DMS153 (cell line): Measurements from ENCODE around the gene KDM4B.
A peak's percentile ranks its signal among the peaks of the same experiment; 100 is the strongest.
"Not testable (repeated sequence)": the region's sequence is repeated elsewhere in the genome, so short reads cannot be mapped to it uniquely, and the experiment has no call there.

Experiments used
- DNase-seq: peaks from one replicate; lab custom pipeline; 2025; lab: John Stamatoyannopoulos, UW

KDM4B gene

DNA sequence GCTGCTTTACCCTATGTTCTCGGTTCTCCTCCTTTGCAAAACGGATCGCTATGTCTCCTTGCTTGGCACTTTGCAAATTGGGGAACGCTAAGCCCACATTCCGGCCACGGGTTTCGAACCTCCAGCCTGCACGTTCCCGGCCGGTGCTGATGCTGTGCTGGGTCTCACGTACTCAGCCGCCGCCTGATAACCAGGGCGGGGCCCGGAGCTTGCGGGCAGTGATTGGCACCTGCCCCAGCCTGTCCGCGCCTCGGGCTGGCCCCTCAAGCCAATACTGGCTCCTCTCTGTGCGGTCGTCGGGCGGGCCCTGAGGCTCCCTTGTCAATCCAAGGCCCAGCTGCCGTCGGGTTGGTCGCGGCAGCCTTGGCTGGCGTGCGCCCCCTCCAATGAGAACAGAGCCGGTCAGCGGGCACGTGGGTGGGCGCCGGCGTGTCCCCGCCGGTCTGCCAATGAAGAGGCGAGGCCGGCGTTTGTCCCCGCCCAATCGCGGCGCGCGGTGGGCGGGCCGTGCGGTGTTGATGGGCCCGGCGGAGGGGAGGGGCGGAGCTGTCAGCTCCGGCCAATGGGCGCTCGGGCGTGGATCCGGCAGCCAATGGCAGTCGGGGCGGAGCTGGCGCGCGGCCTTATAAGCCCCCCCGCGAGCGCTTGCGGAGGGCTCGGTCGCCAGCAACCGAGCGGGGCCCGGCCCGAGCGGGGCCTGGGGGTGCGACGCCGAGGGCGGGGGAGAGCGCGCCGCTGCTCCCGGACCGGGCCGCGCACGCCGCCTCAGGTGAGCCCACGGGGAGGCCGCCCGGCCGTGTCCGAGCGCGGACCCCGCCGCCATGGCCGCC lies at the start of gene KDM4B:
KDM4B (plus strand) TSS at position 652 of the 830 bp plus-strand sequence. CDS start 63,778 bp downstream, outside the sequence.
- peak; percentile 99 for DNase-seq

DNA sequence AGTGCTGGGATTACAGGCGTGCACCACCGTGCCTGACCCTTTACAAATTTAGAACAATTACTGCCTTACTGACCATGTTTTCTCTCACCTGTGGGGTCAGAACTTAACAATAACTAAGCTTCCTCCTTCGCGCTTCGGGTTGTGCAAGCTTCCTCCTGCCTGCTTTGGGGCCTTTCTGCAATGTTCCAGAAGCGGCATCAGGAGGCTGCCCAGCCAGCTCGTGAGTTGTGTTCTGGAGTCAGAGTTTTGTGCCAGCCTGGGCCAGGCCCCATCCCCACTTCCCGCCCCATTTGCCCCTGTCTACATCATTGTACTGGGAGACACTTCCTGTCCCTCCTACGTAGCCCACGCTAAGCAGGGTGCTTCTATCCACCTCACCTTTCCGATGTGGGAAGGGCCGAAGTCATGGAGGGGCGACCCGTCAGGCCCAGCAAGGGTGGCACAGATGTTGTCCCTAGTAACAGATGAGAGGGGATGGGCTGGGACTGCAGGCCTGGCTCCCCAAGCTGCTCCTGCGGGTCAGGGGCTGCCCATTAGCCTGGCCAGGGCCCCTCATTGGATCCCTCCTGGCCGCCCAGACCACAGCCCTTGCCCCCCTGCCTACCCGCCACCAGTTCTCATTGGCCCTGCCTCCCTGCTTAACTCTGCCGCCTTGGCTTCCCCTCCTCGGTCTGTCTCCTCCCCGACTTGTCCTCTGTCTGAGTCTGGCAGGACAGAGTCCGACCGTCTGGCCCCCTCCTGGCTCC lies 46.2 kb upstream of the KDM4B start:
- DNase-seq, result no peak

DNA sequence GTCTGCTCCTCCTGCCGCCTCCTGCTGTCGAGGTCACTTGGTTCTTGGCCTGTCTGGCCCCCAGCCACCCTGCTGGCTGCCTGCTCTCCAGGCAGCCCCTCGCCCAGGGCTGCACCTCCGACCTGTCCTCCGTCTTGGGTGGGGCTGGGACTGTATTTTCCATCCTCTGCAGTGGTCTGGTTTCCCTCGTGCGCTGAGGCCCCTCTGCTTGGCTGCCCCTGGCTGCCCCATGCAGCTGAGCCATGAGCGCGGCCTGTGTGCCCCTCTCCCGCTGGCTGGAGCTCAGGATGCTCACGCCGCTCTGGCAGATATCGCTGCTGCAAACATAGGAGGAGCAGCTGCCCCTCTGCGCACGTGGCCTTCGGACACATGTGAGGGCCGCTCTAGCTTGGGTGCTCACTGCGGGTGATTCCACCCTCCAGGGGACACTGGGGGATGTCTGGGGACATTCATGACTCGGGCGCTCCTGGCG lies 45.6 kb upstream of the KDM4B start:
- DNase-seq, result no peak

DNA sequence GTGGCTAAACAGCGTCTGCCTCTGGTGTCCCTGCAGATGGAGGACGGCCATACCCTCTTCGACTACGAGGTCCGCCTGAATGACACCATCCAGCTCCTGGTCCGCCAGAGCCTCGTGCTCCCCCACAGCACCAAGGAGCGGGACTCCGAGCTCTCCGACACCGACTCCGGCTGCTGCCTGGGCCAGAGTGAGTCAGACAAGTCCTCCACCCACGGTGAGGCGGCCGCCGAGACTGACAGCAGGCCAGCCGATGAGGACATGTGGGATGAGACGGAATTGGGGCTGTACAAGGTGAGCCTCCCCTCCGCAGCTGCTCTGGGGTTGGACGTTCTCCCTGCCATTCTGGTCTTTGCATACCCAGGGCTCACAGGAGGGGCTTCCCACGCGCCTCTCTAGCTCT lies 39.7 kb upstream of the KDM4B start:
- no peak for DNase-seq

DNA sequence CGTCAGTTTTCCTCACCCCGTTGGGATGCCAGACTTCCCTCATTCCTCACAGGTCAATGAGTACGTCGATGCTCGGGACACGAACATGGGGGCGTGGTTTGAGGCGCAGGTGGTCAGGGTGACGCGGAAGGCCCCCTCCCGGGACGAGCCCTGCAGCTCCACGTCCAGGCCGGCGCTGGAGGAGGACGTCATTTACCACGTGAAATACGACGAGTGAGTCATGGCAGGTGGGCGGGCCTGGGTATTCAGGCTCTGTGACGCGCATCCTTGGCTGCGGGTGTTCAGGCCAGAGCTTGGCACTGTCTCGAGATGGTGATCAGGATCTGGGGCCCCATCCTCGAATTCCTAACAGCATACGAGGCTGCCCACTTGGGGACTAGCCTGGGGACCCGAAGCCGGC lies 38.2 kb upstream of the KDM4B start:
- DNase-seq, result no peak

DNA sequence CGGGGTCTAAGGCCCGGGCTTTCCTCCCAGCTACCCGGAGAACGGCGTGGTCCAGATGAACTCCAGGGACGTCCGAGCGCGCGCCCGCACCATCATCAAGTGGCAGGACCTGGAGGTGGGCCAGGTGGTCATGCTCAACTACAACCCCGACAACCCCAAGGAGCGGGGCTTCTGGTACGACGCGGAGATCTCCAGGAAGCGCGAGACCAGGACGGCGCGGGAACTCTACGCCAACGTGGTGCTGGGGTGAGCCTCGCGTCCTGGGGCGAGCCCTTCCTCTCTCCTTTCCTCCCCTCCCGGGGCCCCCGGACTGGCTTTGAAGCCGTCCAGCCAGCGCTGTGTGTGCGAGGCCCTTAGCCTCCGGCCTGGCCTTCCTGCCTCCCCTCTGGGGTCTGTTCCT lies 36.2 kb upstream of the KDM4B start:
- no peak for DNase-seq

DNA sequence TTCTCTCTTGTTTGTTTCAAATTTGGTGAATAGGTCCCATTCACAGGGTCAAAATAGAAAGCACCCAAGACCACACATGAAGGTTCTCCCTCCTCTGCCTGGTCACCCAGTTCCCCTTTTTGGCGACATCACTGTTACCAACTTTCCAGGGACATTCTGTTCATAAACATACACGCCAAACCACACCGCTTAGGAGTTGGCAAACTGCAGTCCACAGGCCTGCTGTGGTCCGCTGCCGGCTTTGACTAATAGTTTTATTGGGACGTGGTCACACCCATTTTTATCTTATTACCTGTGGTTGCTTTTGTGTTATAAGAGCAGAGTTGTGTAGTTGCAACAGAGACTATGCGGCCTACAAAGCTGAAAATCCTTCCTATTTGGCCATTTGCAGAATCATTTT lies 35.4 kb upstream of the KDM4B start:
- DNase-seq, result no peak

DNA sequence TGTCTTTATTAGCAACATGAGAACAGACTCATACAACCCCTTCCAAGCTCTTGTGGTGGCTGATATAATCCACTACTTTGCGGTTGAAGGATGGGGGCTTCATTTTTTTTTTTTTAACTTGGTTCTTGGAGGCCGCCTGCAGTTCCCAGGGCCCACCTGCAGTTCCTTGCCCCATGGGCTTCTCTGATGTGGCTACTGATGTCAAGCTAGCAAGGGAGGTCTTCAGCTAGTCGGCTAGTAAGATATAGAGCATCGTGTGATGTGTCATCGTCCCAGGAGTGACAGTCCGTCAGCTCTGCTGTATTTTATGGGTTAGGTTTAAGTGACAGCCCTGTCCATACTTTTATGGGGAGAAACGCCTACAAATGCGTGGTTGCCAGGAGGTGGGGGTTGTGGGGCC lies 33.5 kb upstream of the KDM4B start:
- no peak for DNase-seq

DNA sequence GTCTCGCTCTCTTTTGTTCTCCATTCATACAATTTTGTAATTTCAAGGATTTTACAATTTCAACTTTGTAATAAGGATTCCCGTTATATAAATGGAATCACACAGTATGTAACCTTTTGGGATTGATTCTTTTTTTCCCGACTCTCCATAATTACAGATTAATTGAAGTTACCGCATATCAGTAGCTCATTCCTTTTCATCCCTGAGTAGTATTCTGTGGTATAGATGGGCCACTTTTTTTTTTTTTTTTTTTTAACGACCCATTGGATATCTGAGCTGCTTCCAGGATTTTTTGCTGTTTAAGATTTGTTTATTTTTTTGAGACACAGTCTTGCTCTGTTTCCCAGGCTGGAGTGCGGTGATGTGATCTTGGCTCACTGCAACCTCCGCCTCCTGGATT lies 31.9 kb upstream of the KDM4B start:
- no peak for DNase-seq

DNA sequence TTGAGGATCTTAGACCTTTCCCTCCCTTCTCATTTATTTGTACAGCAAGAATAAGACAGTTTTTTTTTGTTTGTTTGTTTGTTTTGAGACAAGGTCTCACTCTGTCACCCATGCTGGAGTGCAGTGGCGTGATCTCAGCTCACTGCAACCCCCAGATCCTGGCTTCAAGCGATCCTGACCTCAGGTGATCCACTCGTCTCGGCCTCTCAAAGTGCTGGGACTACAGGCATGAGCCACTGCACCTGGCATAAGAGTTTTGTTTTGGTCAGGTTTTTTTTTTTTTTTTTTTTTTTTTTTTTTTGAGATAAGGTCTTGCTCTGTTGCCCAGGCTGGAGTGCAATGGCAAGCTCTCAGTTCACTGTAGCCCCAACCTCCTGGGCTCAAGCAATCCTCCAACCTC lies 30.5 kb upstream of the KDM4B start:
- DNase-seq, result not testable (repeated sequence)

DNA sequence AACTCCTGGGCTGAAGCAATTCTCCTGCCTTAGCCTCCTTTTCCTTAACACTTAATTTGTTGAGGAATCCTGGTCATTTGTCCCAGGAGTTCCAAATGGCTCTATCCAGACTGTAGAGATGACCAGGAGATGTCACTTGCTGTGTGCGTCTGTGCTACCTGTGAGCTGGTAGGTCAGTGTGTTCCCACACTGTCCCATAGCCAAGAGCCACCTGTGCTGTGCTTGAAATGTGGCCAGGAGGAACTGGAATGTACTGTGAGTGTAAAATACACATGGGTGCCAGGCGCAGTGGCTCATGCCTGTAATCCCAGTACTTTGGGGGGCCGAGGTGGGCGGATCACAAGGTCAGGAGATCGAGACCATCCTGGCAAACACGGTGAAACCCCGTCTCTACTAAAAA lies 29.4 kb upstream of the KDM4B start:
- no peak for DNase-seq

DNA sequence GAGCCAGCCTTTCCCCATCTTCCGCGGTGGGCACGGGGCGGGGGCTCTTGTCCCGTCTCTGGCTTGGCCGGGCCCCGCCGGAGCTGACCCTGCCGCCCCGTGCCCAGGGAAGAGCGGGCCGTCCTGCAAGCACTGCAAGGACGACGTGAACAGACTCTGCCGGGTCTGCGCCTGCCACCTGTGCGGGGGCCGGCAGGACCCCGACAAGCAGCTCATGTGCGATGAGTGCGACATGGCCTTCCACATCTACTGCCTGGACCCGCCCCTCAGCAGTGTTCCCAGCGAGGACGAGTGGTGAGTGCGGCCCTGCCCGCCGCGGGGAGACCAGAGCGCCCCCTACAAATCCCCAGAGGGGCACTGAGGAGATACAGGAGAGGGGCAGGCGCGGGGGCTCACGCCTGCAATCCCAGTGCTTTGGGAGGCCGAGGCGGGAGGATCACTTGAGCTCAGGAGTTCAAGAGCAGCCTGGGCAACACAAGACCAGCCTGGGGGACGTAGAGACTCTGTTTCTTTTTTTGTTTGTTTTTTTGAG lies 27.2 kb upstream of the KDM4B start:
- not testable (repeated sequence) for DNase-seq

DNA sequence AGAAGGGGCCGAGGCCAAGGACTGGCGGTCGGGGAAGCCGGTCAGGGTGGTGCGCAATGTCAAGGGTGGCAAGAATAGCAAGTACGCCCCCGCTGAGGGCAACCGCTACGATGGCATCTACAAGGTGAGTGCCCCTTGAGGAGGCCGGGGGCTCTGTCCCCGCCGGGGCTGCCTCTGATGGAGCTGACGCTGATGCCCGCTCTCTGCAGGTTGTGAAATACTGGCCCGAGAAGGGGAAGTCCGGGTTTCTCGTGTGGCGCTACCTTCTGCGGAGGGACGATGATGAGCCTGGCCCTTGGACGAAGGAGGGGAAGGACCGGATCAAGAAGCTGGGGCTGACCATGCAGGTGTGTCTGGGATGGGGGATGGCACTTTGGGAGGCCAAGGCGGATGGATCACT lies 18.3 kb upstream of the KDM4B start:
- not testable (repeated sequence) for DNase-seq

DNA sequence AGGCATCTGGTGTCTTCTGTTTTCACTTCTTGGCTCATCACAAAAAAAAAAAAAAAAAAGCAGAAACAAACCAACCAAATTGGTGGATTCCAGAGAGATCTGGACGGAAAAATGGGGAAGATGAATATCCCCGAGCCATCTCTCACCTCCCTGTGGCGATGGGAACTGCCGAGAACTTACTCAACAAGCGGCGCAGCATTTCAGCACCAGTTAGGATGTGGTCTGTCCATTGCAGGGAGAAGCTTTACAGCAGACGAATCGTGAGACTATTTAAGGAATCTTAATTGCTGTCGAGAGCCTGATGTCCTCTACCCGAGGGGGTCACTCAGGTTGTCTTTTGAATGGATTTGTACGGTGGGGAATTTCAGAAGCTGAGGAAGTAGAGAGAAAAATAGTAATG lies 17.3 kb upstream of the KDM4B start:
- no peak for DNase-seq

DNA sequence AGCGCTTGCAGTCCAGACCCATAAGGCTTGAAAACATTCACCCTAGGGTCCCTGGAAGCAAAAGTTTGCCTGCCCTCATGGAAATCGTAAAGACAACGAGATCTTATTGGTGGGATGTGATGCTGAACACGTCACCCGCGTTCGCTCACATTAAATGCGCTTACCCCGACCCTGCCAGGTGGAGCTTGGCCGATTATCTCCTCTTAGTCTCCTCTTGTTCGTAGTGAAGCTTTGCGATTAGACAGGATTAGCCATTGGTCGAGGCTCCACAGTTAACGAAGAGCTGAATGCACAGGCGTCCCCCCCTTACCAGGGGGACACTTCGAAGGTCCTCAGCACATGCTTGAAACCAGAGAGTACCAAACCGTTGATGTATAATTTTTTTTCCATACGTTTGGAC lies 16.0 kb upstream of the KDM4B start:
- no peak for DNase-seq

DNA sequence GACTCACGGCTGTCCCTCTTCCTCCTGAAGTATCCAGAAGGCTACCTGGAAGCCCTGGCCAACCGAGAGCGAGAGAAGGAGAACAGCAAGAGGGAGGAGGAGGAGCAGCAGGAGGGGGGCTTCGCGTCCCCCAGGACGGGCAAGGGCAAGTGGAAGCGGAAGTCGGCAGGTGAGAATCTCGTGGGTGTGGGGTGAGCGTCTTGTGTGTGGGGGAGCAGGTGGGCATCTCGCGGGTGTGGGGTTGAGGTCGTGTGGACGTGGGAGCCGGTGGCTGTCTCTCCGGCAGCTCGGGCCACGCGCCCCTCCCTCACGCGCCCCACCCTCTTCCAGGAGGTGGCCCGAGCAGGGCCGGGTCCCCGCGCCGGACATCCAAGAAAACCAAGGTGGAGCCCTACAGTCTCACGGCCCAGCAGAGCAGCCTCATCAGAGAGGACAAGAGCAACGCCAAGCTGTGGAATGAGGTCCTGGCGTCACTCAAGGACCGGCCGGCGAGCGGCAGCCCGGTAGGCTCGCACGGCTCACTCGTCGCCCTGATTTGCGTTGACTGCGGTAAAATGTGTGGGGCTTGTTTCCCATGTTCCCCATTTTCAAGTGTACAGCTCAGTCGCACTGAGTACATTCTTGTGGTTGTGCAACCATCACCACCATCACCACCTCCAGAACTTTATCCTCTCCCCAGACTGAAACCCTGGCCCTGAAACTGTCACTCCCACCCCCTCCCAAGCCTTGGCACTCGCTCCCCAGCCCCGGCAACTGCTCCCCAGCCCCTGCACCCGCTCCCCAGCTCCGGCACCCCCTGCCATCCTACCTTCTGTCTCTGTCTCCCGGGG lies 14.4 kb upstream of the KDM4B start:
- not testable (repeated sequence) for DNase-seq

DNA sequence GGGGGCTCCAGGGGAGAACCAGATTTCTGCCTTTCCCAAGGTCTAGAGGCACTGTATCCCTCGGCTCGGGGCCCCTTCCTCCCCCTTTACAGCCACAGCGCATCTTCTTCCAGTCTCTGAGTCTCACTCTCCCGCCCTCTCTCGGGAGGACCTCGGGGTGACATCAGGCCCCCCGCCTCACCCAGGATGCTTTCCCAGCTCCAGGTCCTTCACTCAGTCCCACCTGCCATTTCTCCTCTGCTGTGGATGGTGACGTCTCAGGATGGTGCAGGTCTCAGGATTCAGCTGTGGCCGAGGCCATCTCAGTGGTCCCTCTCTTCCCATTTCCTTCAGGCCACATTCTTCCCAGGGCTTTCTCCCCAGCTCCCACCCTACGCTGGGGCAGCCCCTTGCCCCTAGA lies 13.6 kb upstream of the KDM4B start:
- DNase-seq, result no peak

DNA sequence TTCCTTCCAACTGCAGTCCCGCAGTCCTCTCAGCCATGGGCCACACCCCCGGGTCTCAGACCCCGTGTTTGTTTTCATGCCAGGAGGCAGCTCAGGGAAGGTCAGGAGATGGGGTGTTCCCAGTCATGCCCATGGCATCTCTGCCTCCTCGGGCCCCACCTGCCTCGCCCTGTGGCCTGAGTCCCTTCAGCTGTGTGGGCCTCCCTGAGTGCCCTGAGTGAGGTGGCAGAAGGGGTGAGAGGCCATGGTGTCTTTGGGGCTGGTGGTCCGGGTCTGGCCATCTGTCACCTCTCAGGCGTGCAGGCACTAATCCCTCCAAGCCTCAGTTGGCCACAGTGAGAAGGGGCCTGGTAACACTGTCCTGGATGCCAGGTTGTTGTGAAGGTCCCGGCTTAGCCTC lies 10.9 kb upstream of the KDM4B start:
- no peak for DNase-seq

DNA sequence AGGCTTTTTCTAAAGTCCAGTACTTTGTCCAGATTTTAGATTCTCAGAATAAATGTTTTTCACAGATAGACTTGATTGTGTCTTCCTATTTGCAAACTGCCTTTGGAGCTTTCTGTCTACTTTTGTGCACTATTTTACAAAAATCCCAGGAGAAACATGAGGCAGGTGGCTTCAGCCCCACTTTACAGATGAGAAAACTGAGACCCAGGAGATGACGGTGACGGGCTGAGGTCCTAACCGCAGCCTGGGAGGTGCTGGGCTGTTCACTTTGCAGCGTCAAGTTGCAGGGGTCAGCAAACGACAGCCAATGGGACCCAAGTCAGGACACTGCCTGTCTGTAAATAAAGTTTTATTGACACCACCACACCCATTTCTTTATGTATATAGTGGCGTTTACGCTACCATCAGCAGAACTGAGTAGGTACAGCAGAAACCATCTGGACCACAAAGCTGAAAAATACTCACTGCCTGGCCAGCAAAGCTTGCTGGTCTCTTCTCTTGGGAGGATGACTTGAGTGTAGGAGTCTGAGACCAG lies 6.8 kb upstream of the KDM4B start:
- no peak for DNase-seq

DNA sequence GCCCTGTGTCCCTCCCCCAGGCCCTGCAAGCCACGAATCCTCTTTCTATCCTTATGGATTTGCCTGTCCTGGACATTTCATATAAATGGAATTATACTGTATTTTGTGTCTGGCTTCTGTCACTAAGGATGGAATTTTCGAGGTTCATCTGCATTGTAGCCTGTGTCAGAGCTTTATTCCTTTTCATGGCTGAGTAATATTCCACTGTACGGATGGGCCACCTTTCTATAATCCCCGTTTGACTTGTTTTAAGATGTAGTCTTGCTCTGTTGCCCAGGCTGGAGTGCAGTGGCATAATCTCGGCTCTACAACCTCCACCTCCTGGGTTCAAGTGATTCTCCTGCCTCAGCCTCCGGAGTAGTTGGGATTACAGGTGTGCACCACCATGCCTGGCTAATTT lies 3.9 kb upstream of the KDM4B start:
- DNase-seq, result no peak

DNA sequence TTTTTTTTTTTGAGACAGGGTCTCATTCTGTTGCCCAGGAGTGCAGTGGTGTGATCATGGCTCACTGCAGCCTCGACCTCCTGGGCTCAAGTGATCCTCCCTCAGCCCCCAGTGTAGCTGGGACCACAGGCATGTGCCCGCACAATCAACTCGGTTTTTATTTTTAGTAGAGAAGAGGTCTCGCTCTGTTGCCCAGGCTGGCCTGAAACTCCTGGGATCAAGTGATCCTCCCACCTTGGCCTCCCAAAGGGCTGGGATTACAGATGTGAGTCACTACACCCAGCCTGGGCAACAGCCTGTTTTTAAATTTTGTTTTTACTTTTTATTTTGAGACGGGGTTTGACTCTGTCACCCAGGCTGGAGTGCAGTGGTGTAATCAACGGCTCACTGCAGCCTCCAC lies 2.3 kb upstream of the KDM4B start:
- no peak for DNase-seq
